ENCODE measurements around the gene APBA2. TPM values are rescaled to one million over a fixed set of nuclear protein-coding genes. Genes with fewer than 3 reads are reported as not detected.

The APBA2 gene
- total and polyA plus RNA-seq, 7 donors: 0.46 to 10.7 (median 1.5) TPM

GRCh38 chr15:29125382-29126207 lies 239.8 kb downstream of the APBA2 start:
- intact Hi-C loops (cut with DNase I): no loop called here
- peak; percentile 43 for DNase-seq
- Histone ChIP-seq H3K4me1 (no peaks in the 10 kb centered on the region), H3K4me3 (no peak overlapping the region), H3K9me3 (no peaks in the 10 kb centered on the region), H3K27ac (no peak overlapping the region), H3K36me3 (no peaks in the 10 kb centered on the region), H3K27me3 (no peaks in the 10 kb centered on the region)
- 91 to 93% methylated on average over 19 of the region's 19 CpGs for WGBS, 2 donors
- TF ChIP-seq, protein P1, sequence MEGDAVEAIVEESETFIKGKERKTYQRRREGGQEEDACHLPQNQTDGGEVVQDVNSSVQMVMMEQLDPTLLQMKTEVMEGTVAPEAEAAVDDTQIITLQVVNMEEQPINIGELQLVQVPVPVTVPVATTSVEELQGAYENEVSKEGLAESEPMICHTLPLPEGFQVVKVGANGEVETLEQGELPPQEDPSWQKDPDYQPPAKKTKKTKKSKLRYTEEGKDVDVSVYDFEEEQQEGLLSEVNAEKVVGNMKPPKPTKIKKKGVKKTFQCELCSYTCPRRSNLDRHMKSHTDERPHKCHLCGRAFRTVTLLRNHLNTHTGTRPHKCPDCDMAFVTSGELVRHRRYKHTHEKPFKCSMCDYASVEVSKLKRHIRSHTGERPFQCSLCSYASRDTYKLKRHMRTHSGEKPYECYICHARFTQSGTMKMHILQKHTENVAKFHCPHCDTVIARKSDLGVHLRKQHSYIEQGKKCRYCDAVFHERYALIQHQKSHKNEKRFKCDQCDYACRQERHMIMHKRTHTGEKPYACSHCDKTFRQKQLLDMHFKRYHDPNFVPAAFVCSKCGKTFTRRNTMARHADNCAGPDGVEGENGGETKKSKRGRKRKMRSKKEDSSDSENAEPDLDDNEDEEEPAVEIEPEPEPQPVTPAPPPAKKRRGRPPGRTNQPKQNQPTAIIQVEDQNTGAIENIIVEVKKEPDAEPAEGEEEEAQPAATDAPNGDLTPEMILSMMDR (IDR thresholded peaks at IDR 0.05): no peak
- TF ChIP-seq POLR2A (IDR thresholded peaks at IDR 0.05) (no peak), POLR2AphosphoS5 (IDR thresholded peaks at IDR 0.05) (no peak), EP300 (IDR thresholded peaks at IDR 0.05) (no peak)

DNA sequence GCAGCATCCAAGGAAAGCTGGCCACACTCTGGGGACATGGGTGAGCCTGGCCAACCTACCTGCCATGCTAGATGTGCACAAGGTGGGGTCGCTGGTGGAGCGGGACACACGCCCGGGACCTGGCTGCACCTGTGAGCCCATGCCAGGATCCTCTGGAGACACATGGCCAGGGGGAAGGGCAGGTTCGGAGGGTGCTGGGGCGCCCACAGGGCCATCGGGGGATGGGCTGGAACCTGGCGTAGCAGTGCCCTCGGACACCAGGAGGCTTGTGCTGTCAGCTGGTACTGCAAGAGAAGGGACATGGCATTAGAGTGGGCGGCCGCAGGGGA lies 240.4 kb downstream of the APBA2 start:
- TF ChIP-seq EP300 (IDR thresholded peaks at IDR 0.05) (no peak), POLR2A (IDR thresholded peaks at IDR 0.05) (no peak), POLR2AphosphoS5 (IDR thresholded peaks at IDR 0.05) (no peak)
- TF ChIP-seq, protein P1 (IDR thresholded peaks at IDR 0.05): no peak
- H3K9me3 ChIP-seq: no peaks in the 10 kb centered on the region
- no peak overlapping the region for H3K27ac ChIP-seq
- no peaks in the 10 kb centered on the region for H3K27me3 ChIP-seq
- intact Hi-C loops (cut with DNase I): no loop called here
- peak; percentile 56 for DNase-seq
- 86 to 88% methylated on average over 11 of the region's 11 CpGs for WGBS, 2 donors
- no peaks in the 10 kb centered on the region for H3K4me1 ChIP-seq
- H3K36me3 ChIP-seq: no peaks in the 10 kb centered on the region
- H3K4me3 ChIP-seq: no peak overlapping the region

DNA sequence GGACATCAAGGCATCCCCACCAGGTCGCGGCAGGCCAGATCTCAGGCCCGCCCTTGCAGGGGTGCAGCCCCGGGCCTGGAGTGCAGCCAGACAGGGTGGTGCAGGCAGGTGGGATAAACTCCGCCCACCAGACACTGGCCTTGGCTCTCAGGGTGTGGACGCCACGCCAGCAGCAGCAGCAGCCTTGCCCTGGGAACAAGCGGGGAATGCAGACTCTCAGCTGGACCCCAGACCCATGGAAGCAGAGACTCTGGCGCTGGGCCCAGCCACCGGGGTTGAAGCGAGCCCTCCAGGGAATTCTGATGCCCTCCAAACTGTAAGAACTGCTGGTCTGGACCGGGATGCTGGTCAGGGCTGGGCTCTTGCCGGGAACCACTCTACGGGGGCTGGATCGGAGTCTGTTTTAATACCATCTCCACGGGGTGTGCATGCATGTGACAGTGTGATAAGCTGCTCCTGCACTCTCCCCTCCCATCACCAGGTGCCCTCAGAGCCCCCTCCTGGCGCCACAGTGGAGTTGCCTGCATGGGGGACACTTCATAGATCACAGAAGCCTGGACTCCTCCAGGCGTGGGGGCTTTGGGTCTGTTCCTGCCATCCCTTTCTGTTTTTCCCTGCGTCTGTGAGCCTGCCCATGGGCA lies 241.2 kb downstream of the APBA2 start:
- H3K27me3 ChIP-seq: no peaks in the 10 kb centered on the region
- no peaks in the 10 kb centered on the region for H3K9me3 ChIP-seq
- WGBS, 2 donors: 52 to 73% methylated on average over 19 of the region's 19 CpGs
- intact Hi-C loops (cut with DNase I): no loop called here
- TF ChIP-seq POLR2A (IDR thresholded peaks at IDR 0.05) (no peak), EP300 (IDR thresholded peaks at IDR 0.05) (no peak), POLR2AphosphoS5 (IDR thresholded peaks at IDR 0.05) (no peak)
- TF ChIP-seq, protein P1 (IDR thresholded peaks at IDR 0.05): no peak
- peak; percentile 58 for DNase-seq
- no peak overlapping the region for H3K27ac ChIP-seq
- no peaks in the 10 kb centered on the region for H3K4me1 ChIP-seq
- no peak overlapping the region for H3K4me3 ChIP-seq
- no peaks in the 10 kb centered on the region for H3K36me3 ChIP-seq

GRCh38 chr15:29127506-29128430 lies 242.0 kb downstream of the APBA2 start:
- H3K27me3 ChIP-seq: no peaks in the 10 kb centered on the region
- 77 to 84% methylated on average over 19 of the region's 19 CpGs for WGBS, 2 donors
- intact Hi-C loops (cut with DNase I): no loop called here
- TF ChIP-seq, protein P1 (IDR thresholded peaks at IDR 0.05): no peak
- TF ChIP-seq POLR2A (IDR thresholded peaks at IDR 0.05) (no peak), EP300 (IDR thresholded peaks at IDR 0.05) (no peak), POLR2AphosphoS5 (IDR thresholded peaks at IDR 0.05) (no peak)
- no peaks in the 10 kb centered on the region for H3K36me3 ChIP-seq
- H3K4me3 ChIP-seq: no peak overlapping the region
- no peaks in the 10 kb centered on the region for H3K9me3 ChIP-seq
- no peaks in the 10 kb centered on the region for H3K4me1 ChIP-seq
- H3K27ac ChIP-seq: no peak overlapping the region
- DNase-seq: peak; percentile 46

Measured in sigmoid colon (tissue), 7 donors.